ENCODE measurements around the gene TP73.

Gene TP73

DNA sequence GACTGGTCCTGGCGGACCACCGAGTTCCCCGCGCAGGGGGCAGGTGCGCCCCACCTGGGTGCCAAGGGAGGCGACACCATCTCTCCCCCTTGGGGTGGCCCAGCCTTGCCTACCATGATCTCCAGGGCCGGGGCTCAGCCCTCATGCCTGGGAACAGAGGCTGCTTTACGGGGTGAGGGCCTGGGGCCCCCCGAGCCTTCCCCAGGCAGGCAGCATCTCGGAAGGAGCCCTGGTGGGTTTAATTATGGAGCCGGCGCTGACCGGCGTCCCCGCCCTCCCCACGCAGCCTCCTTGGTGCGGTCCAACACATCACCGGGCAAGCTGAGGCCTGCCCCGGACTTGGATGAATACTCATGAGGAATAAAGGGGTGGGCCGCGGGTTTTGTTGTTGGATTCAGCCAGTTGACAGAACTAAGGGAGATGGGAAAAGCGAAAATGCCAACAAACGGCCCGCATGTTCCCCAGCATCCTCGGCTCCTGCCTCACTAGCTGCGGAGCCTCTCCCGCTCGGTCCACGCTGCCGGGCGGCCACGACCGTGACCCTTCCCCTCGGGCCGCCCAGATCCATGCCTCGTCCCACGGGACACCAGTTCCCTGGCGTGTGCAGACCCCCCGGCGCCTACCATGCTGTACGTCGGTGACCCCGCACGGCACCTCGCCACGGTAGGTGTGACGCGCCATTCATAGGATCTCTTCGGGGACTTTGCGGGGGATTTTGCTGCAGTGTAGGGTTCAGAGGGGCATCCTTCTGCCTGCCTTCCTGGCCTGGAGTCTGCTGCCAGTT lies 38.2 kb downstream of the TP73 start:
- no peak for FAIRE-seq

DNA sequence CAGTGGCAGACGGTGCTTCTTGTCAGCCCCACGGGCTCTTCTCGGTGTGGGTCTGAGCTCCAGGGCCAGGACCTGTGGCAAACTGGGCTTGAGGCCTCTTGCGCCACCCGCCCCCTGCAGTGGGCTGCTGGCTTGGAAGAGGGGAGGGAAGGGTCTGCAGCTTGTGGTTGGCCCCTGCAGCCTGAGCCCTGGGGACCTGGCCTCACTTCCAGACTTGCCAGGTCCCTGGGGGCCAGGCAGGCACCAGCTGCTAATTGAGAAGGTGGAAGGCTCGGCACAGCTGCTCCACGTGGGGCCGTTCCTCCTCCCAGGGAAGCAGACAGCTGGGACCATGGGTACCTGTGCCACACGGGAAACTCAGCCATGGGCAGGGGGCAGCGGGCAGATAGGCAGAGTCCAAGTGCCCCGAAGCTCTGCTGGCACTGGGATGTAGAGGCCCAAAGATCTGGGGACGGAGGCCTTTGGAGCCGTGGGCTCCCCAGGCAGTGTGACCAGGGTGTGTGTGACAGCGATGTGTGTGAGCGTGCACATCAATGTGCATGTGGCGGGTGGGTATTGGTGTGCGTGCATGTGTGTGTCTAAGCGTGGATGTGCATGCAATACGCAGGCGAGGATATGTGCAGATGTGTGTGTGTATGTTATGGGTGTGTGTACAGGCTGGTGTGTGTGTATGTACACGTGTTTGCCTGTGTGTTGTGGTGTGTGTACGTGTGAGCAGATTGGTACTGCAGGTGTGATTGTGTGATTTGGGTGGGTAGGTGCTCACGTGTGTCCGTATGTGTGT lies 39.3 kb downstream of the TP73 start:
- no peak for FAIRE-seq

DNA sequence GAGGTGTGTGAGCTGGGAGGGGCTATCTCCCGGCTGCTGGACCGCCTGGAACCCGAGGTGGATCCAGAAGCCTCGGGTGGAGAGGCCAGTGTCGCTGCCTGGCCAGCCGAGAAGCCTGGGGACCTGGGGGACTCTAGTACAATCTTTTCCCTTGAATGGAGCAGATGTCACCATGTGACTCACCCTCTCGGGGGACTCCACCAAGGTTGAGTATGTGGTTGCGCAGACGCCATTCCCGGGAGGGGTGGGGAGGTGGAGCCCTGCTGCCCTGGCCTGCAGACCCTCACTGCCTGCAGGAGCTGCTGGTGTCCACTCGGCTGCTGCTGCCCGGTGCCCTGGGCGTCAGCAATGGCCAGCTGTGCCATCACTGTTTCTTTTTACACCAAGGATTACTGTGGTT lies 40.3 kb downstream of the TP73 start:
- FAIRE-seq, result no peak

DNA sequence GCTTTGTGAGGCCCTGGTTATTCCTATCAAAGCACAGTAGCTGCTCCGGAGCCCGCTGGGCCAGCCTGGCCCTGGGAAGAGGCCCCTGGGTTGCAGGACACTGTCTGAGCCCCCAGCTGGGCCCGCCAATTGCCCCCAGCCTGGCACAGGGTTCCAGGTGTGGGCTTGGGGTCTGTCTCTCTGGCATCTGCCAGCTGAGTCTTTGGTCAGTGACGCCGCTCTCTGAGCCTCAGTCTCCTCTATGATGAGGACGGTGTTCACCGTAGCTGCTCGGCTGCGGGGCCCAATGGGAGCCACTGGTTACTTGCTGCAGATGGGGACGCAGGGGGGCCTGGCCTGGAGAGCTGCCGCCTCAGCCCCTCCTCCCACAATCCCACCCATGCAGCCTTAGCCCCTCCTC lies 41.0 kb downstream of the TP73 start:
- no peak for FAIRE-seq

DNA sequence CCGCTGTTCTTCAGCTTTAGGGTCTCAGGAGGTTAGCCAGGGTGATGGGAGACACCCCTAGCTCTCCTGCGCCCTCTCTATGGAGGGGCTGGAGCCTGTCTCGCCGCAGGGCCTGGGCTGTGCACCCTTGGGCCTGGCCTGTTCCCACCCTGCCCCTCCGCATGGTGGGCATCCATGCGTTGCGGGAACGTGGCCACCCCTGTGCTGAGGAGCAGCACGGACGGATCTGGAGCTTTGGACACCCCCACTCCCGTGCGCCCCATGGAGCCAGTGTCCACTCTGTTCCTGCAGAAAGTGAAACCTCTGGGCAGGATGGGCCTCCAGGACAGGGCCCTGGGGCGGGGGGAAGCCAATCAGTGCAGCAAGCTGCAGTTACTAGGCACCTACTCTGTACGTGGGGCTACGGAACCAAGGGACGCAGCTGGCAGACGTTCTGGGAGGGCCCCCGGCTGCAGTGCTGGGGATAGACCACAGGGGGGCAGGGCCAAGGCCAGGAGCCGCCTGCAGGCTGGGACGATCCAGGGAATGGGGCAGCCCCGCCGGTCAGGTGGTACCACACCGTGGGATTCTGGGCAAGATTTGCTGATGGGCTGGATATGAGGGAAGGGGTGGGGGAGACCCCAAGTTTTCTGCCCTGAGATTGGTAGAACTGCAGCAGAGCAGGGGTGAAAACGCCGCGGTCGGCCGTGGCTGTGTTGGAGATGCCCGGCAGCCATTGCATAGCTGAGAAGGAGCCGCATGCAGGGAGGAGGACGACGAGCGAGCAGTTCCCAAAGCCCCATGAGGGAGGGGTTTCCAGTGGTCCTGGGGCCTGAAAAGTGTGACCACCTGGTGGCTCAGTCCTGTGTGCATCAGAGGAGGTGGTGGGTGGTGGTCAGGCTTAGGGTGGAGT lies 43.3 kb downstream of the TP73 start:
- no peak for FAIRE-seq

DNA sequence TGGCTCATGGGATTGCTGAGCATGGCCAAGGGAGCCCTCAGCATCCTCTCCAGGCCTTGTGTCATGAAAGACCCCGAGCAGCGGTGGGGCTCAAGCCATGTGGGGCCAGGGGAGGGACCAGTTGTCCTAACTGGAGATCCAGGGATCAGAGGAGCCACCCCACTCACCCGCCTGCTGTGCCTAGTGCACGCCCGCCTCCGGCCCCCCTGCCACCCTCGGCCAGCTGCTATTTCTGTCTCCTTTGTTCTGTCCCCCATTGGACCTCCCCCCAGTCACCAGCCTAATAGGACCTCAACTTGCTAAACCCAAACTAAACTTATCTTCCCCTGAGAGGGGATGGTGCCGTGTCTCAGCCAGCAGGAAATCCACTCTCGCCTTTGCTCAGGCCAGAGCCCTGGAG lies 44.4 kb downstream of the TP73 start:
- no peak for FAIRE-seq

DNA sequence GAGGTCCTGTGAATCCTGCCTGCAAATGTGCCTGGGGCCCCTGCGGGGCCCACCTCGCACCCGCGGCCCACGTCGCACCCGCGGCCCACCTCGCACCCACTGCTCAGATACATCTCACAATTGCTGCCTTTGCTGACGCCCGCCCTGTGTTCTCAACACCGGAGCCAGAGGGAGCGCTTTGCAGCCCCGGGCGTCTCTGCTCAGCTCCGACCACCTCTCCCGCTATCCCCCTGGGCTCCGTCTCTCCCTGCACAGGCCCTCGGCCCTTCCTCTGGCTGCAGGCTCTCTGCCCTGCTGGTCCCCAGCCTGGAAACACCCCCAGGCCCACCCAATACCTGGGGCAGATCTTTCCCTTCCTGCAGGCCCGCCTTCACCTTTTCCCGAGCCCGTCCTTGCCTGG lies 44.8 kb downstream of the TP73 start:
- no peak for FAIRE-seq

DNA sequence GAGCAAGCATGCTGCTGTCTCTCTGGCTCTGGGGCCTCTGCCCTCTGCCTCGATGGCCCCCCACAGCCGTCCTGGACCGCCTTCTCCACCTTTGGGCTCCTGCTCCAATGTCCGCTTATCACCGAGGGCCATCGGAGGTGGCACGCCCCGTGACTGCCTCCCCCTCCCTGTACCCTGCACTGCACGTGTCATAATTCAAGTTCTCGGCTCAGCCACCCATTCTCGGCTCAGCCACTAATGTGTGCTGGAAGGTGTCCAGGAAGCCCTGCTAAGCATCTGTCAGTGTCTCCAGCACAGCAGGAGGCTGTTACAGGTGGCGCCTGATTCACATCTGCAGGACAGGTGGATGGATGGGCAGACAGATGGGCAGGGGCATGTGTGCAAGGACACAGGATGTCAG lies 45.5 kb downstream of the TP73 start:
- no peak for FAIRE-seq

DNA sequence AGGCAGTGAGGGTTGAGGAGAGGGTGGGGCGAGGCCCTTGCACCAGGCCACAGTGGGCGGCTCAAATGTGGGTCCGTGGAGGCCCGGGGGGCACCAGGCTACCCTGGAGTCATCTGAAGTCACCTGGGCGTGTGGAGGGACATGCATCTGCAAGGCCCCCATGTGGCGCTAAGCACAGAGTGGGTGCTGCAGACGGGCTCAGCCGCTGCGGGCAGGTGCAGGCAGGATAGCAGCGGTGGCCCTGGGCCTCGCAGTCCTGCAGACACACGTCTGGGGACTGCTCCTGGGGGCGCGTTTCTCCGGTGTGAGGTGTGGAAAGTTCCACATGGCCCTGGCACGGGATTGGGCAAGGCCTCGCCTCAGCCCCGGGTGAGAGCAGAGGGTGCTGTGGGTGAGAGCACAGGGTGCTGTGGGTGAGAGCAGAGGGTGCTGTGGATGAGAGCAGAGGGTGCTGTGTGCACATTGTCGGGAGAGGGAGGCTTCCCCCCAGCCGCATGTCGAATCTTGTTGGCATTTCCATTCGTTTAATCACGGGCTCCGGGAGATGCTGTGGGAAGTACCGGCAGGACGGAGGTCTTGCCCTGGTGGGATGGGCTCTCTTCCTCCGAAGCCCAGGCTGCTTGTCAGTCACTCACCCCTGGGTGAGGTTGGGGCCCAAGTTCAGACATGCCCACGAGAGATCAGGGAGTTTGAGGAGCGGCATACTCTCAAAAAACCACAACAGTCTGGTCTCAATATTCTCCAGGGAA lies 46.5 kb downstream of the TP73 start:
- FAIRE-seq, result no peak

DNA sequence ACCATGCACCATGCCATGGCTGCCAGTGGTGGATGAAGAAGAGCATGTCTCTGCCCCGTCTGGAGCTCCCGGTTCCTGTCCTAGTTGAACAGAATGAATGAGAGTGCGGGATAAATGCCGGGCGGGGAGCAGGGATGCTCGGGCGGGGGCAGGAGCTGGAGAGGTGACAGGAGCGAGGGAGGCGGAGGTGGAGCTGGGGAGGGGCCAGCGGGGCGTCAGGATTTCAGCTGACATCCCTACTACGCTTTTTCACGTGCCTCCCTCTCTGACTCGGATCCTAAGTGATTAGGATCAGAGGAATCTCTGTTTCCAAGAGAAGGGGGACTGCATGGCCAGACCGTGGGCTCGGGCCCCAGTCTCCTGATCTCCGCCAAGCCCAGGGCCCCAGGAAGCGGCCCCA lies 47.3 kb downstream of the TP73 start:
- FAIRE-seq, result no peak

DNA sequence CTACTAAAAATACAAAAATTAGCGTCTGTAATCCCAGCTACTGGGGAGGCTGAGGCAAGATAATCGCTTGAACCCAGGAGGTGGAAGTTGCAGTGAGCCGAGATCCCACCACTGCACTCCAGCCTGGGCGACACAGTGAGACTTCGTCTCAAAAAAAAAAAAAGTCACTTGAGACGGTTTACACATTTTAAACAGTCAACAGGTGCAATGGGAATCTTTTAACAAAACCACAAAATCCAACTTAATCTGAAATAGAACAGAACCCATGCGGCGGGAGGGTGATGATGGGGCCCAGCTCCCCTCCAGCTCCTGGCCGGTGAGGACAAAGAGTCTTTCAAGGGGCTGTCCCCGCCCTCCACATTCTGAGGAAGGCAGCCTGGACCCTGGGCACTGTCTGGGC lies 48.3 kb downstream of the TP73 start:
- FAIRE-seq, result no peak

DNA sequence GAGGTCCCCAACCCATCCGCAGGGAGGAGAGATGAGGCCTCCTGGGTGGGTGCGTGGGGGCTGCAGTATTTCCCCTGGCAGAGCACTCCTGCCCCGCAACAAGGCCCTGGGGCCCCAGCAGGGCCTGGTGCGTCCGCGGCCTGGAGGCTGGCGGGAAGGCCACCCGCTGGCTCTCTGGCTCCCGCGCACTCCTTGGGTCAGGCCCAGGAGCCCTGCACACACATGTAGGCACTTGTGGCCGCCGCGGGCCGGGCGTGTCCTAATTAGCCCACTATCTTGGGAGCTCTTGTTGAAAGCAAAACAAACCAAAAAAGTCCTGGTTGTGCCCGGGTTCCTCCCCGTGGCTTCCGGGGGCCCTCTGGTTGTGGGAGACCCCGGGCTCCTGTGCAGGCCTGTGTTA lies 50.2 kb downstream of the TP73 start:
- no peak for FAIRE-seq

DNA sequence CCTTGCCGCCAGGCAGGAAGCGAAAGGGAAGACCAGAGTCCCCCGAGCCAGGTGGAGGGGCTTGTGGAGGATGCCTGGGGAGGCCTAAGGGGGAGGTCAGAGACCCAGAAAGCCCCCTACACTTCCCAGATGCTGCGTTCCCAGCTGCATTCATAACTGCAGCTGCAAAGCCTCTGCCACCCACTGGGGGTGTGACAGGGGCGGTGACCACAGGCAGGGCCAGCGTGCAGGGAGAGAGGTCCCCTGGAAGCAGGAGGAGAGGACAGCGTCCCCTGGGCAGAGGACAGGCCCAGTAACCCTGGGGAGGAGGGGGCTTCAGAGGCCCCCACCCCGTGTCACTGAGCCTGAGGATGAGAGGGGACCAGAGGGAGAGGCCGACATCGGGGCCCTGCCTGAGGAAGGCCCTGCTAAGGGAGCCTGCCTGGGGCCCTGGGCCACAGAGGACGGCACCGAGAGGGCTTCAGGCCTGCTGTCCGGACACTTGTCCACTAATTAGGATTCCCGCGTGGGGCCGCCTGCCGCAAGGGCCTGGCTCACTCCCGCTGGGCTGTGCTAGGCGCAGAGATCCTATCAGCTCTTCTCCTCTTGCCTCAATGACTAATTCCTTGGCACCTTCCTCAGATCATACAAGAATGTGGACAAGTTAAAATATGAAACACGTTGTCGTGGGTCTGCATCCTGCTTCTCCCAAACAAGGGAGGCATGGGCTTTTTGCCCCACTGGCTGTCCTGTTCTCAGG lies 50.8 kb downstream of the TP73 start:
- no peak for FAIRE-seq

DNA sequence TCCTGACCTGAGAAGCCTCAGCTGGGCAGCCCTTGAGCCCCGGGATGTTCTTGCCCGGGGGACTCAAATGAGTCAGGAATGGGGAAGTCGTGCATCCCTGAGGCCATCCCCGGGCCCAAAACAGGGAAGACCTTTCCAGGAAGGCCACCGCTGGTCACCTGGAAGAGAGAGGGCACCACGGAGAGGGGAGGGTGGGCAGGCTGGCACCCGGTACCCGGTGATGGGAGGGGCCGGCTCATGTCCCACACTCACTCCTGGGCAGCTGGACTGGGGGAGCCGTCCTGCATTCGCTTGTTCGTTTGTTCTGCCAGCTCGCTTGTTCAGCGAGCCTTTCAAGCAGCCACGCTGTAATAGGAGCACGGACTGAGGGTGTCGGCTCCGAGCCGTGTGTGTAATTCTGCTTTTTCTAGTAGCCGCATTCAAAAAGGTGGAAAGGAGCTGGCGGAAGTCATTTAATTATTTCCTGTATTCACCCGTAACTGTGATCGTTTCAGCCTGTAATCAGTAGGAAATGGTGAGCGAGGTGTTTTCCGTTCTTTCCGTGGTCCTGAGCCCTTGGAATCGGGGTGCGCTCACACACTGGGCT lies 51.6 kb downstream of the TP73 start:
- no peak for FAIRE-seq

DNA sequence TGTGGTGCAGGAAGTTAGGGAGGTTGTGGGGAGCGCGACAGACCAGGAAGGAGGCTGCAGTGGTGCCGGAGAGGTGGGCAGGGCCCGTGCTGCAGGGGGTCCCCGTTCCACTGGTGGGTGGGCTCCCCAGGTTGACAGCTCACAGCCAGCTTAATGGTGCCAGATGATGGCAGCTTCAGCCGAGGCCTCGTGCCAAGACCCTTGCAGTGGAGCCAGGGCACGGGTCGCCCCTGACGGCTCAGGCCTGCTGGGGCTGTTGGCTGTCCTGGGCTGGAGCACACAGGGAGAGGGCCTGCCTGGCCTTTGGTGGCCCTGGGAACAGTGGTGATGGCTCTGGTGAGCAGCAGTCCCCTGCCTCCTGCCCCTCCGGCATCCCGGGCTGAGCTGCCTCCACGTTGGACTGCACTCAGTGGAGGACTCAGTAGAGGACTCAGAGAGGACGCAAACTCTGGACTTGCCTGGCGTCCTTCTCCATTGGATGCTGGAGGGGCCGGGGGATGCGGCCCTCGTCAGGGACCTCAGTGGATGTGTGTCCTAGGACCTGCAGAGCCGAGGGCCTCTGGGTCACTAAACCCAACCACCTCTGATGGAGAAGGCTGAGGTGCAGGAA lies 53.1 kb downstream of the TP73 start:
- FAIRE-seq, result no peak

DNA sequence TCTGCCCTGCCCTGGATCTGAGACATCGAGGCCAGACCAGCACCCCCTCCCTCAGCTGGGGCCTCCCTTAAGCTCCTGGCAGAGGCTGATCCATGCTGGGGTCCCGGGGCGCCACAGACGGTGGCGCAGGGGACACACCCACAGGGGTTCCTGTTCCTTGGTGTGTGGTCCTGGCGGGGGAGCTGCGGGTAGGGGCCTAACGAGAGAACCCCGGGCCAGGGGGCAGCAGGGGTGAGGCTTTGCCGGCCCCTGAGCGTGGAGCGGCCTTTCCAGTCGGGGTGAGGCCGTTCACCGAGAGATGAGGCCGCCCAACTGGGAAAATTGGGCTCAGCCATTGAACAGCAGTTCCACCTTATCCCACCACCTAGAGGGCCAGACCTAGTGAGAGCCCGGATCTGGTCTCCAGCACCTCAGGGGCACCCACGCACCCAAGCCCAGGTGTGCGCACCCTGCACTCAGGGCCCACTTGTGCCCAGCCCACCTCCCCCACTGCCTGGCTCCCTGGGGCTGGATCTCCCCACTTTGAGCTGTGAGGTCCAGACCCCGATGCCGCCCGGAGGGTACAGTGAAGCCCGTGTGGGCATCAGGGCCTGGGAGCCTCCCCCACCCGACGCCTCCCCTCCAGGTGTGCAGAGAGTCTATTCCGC lies 54.5 kb downstream of the TP73 start:
- FAIRE-seq, result no peak

DNA sequence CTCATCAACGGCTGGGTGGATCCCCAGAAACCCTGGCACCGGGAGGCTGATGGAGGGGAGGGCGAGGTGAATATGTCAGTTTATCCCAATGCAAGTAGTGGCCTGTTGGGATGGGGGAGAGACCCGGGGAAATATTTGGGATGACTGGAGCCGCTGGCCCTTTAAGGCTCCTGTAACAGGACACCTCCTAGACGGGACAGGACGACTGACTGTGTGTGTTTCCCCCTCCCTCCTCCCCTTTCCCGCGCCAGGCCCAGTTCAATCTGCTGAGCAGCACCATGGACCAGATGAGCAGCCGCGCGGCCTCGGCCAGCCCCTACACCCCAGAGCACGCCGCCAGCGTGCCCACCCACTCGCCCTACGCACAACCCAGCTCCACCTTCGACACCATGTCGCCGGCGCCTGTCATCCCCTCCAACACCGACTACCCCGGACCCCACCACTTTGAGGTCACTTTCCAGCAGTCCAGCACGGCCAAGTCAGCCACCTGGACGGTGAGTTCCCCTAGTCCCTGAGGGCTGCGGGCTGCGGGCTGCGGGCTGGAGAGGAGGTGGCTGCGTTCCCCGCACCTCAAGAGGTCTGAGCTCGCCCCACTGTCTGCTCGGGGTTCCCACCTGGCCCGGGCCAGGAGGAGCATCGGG lies 55.1 kb downstream of the TP73 start:
- FAIRE-seq, result no peak

DNA sequence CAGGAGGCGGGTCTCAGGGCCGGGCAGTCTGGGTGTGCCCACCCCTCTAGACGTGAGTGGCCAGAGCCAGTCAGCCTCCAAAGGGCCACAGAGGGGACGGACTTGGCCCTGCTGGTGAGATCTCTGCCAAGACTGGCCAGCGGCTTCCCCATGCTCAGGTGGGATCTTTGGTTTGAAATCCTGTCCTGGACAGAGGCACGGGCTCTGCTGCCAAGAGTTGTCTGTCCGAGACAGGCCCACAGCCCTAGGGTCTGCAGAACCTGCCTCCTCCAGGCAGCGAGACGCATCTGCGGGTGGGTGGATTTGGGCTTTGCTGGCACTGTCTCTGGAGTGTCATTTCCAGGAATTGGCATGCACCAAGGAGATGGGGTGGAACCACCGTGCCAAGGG lies 55.6 kb downstream of the TP73 start:
- FAIRE-seq, result no peak

DNA sequence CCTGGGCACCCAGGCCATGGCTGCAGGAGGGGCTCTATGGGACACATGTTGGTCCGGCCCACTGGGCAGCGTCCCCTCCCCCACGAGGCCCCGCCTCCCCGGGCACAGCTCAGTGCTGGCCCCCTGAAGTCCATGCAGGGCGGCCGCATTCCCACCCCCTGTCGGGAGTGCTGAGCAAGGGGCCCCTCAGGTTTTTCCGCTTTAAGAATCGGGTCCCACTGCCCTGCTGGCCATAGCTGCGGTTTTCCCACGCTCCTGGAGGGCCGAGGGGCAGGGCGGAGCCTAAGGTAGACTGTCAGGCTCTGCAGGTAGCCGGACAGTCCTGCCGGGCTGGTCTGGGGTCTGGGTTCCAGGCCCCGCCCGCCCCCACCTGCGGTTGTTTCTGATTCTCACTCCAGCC lies 56.5 kb downstream of the TP73 start:
- FAIRE-seq, result no peak

DNA sequence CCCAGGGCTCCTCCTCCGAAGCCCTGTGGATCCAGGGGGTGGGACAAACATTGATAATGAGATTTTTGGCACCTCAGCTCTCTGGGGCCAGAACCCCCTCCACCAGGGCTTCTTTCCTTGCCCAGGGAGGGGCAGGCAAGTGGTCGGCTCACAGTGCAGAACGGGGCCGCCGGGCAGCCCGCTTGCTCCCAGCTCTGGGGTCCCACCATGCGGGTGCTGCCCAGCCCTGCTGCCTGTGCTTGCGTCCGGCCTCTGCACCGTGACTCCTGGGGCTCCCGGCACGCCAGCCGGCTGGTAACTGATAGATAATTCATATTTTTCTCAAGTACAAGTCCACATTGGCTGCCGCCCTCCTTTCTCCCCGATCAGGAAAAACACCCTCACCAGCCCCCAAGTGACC lies 57.9 kb downstream of the TP73 start:
- no peak for FAIRE-seq
